Renal cortex interstitium (tissue), 11 donors: ENCODE measurements around the gene CNR2. TPM values are rescaled to one million over a fixed set of nuclear protein-coding genes. Genes with fewer than 3 reads are reported as not detected.
"Not testable (repeated sequence)": the region's sequence is repeated elsewhere in the genome, so short reads cannot be mapped to it uniquely, and the experiment has no call there.

Experiments used
- DNase-seq, 11 donors: peaks; one replicate each; pipeline ENCODE4 v3.0.0-alpha.2; 2013; ENCODE audit warnings: low read depth in 9 of 11, low spot score in 4 of 11; ENCODE audit errors: extremely low read depth in 1 of 11
- polyA plus RNA-seq, 3 donors: library from polyadenylated mRNA; unstranded; fragments of 120-200 nt; gene quantifications; one replicate each; pipeline ENCODE4 v1.2.1, GENCODE V29; 2013; ENCODE audit not compliant: insufficient read length in 3 of 3

Gene CNR2
- polyA plus RNA-seq, 3 donors = 0.08 to 0.10 (median 0.09) TPM

DNA sequence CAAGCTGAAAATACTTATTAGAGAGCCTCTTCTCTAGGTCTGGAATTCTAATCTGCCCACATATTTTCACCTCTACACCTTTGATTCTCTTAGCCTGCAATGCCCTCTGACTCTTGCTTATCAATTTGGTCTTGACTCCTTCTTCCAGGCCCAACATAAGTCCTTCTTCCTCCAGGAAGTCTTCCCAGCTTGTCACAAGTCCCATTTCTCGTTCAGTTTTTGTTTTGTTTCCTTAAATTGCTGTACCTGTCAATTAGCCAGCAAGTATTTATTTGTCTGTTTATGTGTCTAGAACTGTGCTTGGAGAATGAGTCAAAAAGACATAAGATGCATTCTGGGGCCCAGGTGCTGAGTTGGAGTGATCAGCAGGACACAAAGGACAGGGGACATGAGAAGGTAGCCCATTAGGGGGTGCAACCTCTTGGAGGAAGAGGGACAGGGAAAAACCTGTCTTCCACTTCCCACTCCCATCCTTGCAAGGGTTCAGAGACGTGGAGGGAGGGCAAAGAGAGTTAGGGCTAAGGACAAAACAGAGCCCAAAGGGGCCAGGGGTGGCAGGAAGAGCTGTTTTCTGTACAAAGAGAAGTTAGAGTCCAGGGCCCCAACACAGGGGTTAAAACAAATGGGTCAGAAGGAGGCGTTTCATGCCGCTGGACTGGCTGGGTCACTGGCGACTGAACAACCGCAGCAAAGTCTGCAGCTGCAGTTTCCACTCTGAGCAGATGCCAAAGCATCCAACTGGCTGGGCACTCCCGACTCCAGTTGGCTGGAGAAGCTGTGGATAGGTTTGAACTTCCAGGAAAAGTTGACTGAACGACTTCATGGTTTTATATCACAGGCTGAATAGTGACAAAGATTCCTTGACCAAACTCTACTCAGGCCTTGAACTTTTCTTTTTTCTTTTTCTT, 10.7 kb upstream of the CNR2 start:
- DNase-seq = no peak

DNA sequence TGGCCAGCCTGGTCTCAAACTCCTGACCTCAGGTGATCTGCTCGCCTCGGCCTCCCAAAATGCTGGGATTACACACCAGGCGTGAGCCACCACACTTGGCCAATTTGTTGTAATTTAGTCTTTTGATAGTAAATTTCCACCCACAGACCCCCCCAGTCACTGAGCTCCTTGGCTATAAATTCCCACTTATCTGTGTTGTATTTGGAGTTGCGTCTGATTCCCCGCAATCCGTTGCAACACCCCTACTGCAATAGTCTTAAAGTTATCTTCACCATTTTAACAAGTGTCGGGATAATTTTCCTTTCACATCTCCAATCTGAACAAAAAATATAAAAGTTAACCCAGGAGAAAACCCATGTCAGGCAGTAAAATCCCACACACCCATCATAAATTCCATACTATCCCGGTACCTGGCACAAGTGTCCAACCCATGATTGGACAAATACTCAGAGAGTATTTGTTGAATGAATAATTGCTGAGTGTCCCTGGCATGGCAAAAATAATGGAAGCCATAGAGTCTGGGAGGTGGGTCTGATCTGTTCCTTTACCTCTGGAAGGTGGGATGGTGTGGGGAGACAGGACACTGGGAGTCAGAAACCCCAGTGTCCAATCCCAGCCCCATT, 9.3 kb upstream of the CNR2 start:
- no peak for DNase-seq

- DNase-seq = peak in 9 of 11 donors; percentile 46 to 63 (median 58)
These were observed 3.3 kb upstream of the CNR2 start for GRCh38 chr1:23916209-23917131.

DNA sequence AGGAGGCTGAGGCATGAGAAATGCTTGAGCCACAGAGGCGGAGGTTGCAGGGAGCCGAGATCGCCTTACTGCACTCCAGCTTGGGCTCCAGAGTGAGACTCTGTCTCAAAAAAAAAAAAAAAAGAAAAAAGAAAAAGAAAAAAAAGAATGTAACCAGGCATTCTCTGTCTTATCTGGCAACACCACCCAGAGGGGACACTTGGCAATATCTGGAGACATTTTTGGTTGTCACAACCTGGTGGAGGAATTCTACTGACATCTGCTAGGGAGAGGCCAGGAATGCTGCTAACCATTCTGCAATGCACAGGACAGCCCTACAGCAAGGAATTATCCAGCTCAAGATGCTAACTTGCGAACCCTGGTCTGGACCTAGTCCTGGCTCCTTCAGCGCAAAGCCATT, 2.3 kb upstream of the CNR2 start:
- DNase-seq = no peak

GRCh38 chr1:23914921-23915320, 1.8 kb upstream of the CNR2 start:
- no peak for DNase-seq

DNA sequence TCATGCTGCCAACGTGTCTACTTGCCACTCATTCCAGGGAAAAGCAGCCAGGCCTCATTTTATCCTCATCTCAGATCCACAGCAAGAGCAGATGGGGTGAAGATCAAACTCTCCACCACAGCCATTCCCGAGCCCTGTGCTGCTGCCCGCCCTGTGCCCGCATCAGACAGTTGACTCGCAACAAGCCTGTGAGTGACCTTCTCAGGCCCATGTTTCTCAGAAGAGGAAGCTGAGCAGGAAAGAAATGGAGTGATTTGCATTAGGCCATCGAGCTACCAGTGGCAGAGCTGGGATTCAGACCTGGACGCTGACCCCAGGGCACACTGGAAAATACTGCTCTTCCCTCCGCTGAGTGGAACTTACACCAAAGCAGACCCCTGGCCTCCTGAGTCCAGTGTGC, 1.2 kb downstream of the CNR2 start:
- no peak for DNase-seq

GRCh38 chr1:23910553-23911246, 2.5 kb downstream of the CNR2 start:
- DNase-seq = no peak

- no peak for DNase-seq
These were observed 3.0 kb downstream of the CNR2 start for GRCh38 chr1:23910144-23910543.

GRCh38 chr1:23909412-23909811, 3.8 kb downstream of the CNR2 start:
- no peak for DNase-seq

- no peak for DNase-seq
These were observed 4.5 kb downstream of the CNR2 start for GRCh38 chr1:23908453-23909341.

DNA sequence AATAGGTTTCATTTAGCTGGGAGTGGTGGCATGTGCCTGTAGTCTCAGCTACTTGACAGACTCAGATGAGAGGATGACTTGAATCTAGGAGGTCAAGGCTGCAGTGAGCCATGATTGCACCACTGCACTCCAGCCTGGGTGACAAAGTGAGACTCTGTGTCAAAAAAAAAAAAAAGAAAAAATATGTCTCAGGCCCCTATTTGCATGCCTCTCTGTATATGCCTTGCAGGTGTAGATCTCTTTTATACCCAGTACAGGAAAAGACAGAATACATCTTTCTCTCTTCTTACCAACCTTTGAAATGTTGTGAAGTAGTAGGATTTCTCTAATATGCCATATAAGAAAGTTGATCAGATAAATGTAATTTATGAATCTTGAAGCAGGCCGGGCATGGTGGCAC, 6.4 kb downstream of the CNR2 start:
- no peak for DNase-seq

DNA sequence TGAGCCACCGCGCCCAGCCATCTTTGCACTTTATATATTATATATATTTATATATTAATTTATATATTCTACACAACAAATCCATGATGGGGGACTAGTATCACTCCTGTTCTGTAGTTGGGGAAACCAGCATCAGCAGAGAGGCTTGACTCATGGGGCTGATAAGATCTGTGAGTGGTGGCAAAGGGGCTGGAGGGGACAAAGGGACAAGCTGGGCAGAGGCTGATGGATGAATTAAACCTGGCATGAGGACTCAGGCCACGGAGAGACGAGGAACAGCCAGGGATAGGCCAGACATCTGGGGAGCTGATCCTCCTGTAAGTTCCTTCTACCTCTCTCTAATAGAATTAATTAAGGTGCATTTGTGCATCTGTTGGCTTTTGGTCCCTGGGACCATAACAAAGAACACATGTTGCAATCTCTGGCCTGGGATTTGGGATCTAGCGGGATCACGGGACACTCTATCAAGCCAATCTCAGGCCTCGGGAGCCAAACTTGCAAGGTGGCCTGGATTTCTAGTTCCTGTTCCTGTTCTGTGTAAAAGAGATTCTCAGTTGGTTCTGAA, 7.6 kb downstream of the CNR2 start:
- no peak for DNase-seq

DNA sequence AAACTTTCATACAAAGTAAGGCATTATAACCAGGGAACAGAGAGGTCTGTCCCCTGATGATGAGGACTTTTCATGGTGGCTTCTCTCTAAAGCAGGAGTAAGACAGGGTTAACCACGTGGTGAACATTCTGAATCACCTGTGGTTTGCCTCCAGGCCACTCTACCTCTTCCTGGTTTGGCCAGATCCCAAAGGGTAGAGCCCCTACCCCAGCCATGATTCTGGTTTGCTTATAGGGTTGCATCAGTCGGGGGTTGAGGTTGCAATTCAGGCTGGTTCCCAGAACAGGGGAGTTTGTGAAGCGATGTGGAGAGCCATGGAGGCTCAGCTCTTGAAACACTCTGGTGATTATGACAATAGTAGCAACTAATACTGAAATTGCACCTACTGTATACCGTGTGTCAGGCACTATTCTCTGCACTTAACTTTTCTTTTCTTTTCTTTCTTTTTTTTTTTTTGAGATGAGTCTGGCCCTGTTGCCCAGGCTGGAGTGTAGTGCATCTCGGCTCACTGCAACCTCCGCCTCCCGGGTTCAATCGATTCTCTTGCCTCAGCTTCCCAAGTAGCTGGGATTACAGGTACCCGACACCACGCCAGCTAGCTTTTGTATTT, 8.3 kb downstream of the CNR2 start:
- no peak for DNase-seq

GRCh38 chr1:23903754-23904153, 9.4 kb downstream of the CNR2 start:
- DNase-seq = no peak

DNA sequence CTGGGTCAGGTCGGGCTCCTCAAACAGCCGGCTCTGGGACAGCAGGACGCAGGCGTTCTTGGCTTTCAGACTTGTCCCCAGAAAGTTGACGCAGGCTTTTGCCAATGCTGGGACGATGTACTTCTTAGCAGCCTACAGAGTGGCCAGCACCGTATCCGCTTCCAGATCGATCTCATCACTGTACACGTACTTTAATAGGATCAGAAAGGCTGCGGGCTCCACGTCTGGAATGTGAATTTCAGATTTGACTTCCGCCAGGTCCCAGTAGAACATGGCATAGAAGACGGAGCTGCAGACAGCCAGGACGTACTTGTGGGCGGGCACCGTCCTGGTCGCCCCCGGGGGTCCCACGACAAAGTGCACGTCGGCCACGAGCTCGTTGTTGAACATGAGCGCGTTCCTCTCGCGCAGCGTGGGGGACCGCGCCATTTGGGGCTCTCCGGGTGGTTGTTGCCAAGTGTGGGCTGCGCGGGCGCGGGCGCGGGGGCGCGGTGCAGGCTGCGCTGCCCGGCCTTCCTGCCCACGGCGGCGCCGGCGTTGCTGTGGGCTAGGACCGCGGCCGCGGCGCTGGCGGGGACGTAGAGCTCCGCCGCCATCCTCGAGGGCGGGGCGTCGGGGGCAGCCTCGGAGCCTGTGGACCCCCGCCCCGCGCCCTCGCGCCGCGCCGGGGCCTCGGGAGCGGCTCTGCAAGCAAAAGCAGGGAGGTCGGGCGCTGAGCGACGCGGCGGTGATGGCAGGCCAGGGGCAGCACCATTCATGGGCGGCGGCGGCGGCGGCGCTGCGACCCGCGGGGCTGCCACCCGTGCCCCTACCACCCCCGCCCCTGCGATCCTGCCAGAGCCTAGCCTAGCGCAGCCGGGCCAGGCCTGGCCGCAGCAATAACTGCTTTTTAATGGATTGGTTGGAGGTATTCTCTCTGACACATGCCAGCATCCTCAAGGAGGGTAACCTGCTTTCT, 10.6 kb downstream of the CNR2 start:
- peak in 1 of 11 donors; percentile 10 for DNase-seq

DNA sequence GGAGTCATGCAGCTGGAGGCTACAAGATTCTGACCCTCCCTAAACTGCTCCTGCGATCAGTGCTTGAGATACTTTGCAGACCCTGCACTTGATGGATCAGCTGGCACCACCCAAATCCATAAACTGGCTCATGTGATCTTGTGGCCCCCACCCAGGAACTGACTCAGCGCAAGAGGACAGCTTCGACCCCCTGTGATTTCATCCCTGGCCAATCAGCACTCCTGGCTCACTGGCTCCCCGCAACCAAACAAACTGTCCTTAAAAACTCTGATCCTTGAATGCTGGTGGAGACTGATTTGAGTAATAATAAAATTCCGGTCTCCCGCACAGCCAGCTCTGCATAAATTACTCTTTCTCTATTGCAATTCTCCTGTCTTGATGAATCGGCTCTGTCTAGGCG, 13.1 kb downstream of the CNR2 start:
- not testable (repeated sequence) for DNase-seq
